ENCODE data around the gene MVP.
"Not testable (repeated sequence)": the region's sequence is repeated elsewhere in the genome, so short reads cannot be mapped to it uniquely, and the experiment has no call there.

Gene MVP

DNA sequence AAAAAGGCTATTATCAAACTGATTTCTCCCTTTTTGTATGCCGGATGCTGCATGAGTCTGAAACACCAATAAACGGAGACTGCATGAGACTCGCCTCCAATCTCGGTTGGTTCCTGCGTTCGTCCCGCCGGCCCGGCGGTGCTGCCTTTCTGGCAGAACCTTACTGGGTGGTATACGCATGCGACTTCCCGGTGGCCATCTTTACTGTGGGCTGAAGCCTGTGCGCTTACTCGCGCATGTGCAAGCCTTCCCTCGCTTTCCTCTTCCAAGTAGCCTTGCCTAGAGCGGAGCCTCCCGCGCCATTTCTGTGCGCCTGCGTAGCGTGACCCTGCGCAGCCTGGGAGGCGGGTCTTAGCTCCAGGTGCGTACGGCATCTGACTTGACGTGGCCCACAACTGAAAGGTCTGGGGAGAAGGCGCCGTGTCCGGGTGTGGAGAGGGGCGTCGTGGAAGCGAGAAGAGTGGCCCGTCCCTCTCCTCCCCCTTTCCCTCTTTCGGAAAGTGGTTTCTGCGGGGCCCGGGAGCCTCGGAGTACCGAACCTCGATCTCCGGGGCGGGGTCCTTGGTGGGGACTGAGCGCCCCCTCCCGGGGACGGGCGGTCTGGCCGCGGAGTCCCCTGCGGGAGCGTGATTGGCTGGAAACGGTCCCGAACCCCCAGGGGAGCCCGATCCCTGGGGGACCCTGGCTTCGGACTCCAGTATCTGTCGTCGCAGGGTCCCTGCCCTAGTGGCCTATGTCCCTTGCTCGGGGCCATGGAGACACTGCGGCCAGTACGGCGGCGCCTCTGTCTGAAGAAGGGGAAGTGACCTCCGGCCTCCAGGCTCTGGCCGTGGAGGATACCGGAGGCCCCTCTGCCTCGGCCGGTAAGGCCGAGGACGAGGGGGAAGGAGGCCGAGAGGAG lies 4.2 kb upstream of the MVP start, which contains the start of gene PAGR1:
Gene PAGR1, plus strand, starts transcription at position 360 of the 901 bp plus-strand sequence. Its CDS starts 374 bp downstream, at position 734.
- peak; percentile 98 to 99 (median 99) for DNase-seq

DNA sequence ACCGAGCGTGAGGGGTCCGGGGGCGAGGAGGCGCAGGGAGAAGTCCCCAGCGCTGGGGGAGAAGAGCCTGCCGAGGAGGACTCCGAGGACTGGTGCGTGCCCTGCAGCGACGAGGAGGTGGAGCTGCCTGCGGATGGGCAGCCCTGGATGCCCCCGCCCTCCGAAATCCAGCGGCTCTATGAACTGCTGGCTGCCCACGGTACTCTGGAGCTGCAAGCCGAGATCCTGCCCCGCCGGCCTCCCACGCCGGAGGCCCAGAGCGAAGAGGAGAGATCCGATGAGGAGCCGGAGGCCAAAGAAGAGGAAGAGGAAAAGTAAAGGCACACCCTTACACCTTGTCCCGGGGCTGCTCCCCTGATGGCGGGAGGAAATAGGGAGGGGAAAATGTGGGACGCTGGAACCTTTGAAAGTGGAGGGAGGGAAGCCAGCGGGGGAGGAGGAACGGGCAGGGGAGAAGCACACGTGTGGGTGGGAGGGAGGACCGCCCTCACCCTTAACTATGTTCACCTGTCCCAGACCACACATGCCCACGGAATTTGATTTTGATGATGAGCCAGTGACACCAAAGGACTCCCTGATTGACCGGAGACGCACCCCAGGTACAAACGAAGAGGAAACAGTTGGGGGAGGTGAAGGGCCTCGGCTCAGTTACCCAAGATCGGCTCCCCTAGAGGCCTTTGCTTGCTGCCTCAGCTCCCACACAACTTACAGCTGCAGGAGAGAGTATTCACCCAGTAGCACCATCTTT lies 3.4 kb upstream of the MVP start:
- peak; percentile 23 to 63 (median 42) for DNase-seq

DNA sequence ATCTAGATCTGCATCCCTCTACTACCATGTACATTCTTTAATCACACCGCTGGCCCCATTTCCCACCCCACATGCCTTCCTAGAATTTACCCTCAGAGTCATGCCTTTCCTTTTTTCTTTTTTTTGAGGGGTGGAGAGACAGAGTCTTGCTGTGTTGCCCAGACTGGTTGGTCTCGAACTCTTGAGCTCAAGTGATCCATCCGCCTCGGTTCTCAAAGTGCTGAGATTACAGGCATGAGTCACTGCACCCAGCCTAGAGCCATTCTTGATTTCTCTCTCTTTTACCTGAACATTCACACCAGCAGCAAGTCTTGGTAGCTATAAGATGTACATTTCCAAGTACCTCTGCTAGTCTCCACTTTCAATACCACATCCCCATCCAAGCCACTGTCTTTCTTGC lies 2.2 kb upstream of the MVP start:
- DNase-seq = no peak

DNA sequence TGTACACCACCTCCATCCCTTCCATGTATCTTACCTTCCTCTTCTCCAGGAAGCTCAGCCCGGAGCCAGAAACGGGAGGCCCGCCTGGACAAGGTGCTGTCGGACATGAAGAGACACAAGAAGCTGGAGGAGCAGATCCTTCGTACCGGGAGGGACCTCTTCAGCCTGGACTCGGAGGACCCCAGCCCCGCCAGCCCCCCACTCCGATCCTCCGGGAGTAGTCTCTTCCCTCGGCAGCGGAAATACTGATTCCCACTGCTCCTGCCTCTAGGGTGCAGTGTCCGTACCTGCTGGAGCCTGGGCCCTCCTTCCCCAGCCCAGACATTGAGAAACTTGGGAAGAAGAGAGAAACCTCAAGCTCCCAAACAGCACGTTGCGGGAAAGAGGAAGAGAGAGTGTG lies 756 bp upstream of the MVP start:
- DNase-seq = no peak

DNA sequence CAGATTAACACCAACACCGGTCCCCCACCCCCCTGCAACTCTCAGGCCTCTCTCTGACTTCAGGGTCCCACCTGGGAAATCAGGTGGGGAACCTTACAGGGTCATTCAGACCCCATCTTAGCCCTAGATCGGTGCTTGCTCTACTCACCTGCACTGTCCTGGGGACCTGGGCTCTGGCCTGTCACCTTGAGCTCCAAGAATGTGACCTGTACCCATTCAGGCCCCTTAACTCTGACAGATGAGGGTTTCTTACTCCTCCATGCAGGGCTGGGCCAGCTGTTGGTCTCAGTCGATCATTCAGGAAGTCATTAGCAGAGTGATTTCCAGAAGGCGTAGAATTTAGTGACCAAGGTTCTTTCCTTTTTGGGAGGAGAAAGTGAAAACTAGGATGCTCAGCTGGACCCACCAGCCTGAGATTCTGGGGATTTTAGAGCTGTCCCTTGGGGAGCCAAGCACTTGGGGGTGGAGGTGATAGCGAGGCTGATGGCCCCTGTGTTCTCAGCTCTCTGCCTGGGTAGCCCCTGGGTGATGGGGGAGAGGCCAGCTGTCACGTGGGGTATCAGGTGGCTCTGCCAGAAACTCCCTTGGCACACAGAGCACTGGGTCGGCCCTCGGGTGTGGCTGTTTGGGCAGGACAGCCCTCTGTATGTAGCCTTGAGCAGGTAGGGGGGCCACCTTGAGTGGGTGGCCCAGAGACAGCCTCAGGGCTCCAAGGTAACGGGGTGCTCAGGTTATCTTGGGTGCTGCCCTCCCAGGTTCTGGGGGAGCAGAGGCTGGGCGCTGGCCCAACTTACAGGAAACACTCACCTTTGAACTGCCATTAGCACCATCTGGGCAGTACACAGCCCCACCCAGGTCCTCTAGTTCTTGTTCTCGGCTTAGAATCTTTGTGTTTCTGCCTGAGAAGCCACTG lies 724 bp downstream of the MVP start:
- DNase-seq = peak in 2 of 6 experiments; percentile 22 to 28

DNA sequence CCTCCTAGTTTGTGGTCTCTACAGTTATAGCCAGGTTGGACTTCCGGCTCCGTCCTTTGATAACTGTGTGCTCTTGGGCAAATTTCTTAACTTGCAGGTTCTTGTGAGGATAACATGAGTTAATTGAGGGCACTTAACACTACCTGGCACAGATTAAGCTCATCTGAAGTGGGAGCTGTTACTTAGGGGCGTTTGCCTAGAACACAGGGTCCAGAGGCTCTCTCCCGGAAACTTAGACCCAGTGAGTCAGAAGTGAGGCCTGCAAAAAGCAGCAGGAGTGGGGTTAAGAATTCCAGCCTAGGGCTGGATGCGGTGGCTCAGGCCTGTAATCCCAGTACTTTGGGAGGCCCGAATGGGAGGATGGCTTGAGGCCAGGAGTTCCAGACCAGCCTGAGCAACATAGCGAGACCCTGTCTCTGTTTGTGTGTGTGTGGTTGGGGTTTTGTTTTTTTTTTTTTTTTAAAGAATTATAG lies 1.4 kb downstream of the MVP start:
- DNase-seq = no peak

DNA sequence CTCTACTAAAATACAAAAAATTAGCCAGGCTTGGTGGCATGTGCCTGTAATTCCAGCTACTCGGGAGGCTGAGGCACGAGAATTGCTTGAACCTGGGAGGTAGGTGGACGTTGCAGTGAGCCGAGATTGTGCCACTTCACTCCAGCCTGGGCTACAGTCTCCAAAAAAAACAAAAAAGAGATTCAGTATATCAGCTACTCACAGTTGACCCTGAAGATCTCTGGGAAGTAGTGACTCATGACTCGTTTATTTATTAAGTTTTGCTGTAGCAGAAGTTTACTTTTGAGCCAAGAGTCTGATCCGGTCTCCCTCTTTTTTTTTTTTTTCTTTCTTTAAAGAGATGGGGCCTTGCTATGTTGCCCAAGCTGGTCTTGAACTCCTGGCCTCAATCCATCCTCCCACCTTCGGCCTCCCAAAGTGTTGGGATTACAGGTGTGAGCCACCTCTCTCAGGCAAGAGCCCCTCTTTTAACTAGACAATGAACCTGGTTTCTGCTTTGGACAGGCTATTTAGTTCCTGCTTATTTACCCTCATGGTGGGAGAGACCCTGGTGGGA lies 4.4 kb downstream of the MVP start:
- no peak for DNase-seq

DNA sequence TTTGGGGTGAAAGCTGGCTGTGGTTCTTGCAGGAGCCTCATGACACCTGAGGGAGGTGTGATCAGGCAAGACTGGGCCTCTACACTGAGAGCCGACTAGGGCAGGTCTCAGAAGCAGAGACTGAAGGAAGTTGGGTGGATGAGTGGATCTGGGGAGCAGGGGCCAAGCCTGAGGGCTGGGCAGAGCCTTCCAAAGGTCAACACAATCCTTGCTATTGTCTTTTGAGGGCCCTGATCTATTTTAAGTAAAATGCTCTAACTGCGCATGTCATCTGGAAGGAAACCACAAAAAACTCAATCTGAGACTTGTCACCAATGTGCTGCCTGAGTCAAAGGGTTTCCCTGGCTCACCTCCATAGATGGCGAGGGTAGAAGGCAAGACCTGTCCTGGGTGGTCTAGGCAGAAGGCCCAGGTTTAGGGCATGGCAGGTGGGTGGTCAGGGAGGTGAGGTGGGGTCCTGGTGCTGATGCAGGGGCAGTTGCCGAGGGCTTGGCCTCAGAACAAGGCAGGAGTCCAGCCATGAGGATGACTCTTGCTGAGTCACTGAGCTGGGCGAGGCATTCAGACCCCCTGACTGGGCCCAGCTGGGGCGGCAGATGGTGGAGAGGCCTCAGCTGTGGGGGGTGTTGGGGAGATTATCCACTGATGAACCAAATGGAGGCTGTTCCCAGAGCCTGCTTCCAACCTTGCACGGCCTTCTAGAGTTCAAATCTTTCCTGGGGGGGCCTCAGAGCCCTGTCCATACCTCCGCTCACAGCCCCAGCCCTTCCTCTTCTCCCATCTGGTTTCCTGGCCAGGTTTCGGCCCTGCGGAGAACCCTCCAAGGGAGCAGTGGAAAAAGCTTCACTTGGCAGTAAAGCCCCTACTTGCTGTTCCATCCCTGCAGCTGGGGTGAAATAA lies 5.1 kb downstream of the MVP start:
- peak in 4 of 6 experiments; percentile 15 to 57 (median 35) for DNase-seq

DNA sequence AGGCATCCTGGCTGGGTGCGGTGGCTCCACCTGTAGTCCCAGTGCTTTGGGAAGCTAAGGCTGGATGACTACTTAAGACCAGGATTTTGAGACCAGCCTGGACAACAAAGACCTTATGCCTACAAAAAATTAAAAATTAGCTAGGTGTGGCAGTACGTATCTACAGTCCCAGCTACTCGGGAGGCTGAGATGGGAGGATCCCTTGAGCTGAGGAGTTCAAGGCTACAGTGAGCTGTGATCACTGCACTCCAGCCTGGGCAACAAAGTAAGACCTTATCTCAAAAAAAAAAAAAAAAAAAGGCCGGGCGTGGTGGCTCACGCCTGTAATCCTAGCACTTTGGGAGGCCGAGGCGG lies 6.1 kb downstream of the MVP start:
- DNase-seq = no peak

DNA sequence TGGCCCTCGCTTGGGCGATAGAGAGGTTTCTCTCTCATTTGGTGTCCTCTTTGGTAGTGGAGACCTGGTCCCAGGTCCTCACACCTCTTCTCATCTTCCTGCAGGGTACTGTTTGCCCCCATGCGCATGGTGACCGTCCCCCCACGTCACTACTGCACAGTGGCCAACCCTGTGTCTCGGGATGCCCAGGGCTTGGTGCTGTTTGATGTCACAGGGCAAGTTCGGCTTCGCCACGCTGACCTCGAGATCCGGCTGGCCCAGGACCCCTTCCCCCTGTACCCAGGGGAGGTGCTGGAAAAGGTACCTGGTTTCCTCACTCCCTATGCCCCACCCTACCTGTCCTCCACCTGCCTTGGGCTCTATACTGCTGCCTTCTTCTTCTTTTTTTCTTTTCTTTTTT lies 10.5 kb downstream of the MVP start:
- no peak for DNase-seq

DNA sequence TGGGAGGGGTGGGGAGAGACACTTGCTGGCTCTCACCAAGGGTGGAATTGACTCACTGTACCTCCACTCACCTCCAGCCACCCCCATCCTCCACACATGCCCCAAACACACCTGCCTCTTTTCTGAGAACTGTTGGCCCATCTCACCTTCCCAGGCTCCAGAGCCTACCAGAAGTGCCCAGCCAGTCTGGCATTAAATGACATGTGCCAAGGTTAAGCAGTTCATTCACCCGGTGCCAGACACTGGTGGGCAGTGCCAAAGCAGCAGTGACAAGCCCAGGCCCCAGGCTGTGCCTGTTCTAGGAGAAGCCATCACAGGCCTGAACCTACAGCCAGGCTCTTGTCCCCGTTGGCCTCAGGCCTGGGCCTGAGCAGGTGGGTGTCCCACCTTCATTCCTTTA lies 11.2 kb downstream of the MVP start:
- no peak for DNase-seq

DNA sequence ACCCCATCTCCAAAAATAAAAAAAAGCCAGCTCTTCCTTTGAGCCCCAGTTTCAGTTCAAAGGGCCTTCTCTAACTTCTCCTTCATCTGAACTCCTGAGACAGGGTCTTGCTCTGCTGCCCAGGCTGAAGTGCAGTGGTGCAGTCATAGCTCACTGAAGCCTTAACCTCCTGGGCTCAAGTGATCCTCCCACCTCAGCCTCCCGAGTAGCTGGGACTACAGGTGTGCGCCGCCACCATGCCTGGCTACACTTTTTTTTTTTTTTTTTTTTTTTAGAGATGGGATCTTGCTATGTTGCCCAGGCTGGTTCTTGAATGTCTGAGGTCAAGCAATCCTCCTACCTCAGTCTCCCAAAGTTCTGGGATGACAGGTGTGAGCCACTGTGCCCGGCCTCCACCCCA lies 13.0 kb downstream of the MVP start:
- DNase-seq = not testable (repeated sequence)

DNA sequence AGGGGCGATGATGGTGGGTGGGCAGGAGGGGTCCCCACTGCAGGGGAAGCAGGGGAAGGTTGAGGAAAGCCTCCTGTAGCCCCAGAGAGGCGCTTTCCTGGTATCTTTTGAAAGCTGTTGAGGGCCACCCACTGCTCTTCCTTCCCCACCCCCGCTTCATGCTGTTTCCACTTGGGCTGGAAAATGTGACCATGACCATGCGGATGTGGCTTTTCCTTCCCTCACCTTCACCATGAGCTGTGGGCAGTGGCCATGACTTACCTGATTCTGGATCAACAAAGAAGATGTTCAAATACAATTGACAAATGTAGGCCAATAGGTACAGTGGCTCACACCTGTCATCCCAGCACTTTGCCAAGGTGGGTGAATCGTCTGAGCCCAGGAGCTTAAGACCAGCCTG lies 13.8 kb downstream of the MVP start:
- no peak for DNase-seq

DNA sequence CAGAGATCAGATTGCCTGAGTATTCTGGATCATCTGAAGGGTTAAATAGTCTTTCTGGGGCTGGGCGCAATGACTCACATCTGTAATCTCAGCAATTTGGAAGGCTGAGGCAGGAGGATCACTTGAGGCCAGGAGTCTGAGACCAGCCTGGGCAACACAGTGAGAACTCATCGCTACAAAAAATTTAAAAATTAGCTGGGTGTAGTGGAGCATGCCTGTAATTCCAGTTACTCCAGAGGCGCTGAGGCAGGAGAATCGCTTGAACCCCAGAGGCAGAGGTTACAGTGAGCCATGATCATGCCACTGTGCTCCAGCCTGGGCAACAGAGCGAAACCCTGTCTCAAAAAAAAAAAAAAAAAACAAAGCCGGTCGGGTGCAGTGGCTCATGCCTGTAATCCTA lies 15.7 kb downstream of the MVP start:
- DNase-seq = no peak

DNA sequence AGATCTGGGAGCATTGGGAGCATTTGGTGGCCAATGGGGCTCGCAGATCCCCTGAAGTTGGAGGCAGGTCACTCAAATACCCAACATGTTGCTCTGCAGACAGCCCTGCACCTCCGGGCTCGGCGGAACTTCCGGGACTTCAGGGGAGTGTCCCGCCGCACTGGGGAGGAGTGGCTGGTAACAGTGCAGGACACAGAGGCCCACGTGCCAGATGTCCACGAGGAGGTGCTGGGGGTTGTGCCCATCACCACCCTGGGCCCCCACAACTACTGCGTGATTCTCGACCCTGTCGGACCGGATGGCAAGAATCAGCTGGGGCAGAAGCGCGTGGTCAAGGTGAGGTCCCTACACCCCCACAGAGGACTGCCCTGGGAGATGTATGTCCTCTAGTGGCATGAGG lies 16.4 kb downstream of the MVP start:
- no peak for DNase-seq

DNA sequence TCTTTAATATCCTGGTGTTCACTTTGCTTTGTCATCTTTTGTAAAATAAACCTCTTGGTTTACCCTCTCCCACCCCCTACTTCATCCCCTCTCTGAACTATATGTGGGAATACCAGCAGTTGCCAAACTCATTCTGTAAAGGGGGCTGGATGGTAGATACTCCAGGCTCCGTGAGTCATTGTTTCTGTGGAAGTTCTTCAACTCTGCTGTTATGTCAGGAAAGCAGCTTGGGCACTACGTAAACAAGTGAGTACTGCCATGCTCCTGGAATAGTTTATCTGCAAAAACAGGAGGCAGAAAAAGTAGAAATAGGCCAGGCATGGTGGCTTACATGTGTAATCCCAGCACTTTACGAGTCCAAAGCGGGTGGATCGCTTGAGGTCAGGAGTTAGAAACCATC lies 17.6 kb downstream of the MVP start:
- no peak for DNase-seq

DNA sequence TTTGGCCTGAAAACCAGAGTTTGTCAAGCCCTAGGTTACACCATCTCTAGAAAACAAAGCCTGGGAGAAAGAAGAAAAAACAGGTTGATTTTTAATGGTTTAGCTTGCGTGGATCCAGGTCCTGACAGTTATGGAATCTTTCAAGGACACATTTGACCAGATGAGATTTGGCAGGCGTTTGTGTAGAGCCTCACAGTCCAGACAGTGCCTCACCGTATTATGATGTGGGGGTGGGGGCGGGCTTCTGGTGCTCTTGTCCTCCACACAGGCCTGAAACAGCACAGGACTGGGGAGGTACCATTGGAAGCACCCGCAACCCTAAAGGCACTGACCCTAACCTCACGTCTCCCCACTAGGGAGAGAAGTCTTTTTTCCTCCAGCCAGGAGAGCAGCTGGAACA lies 19.6 kb downstream of the MVP start:
- no peak for DNase-seq

DNA sequence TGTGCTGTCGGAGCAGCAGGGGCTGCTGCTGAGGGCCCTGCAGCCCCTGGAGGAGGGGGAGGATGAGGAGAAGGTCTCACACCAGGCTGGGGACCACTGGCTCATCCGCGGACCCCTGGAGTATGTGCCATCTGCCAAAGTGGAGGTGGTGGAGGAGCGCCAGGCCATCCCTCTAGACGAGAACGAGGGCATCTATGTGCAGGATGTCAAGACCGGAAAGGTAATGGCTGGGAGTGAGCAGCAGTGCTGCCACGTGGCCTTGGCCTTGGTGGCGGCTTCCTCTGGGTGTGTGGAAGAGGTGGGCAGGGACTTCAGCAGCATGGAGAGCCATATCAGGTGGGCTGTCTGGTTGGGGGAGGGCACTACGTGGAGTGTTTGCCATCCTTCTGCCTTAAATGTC lies 20.0 kb downstream of the MVP start:
- no peak for DNase-seq

DNA sequence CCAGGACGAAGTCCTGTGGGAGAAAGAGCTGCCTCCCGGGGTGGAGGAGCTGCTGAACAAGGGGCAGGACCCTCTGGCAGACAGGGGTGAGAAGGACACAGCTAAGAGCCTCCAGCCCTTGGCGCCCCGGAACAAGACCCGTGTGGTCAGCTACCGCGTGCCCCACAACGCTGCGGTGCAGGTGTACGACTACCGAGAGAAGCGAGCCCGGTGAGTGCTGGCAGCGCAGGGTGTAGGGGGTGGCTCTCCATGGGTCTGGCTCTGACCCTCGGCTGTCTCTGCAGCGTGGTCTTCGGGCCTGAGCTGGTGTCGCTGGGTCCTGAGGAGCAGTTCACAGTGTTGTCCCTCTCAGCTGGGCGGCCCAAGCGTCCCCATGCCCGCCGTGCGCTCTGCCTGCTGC lies 21.4 kb downstream of the MVP start:
- no peak for DNase-seq

DNA sequence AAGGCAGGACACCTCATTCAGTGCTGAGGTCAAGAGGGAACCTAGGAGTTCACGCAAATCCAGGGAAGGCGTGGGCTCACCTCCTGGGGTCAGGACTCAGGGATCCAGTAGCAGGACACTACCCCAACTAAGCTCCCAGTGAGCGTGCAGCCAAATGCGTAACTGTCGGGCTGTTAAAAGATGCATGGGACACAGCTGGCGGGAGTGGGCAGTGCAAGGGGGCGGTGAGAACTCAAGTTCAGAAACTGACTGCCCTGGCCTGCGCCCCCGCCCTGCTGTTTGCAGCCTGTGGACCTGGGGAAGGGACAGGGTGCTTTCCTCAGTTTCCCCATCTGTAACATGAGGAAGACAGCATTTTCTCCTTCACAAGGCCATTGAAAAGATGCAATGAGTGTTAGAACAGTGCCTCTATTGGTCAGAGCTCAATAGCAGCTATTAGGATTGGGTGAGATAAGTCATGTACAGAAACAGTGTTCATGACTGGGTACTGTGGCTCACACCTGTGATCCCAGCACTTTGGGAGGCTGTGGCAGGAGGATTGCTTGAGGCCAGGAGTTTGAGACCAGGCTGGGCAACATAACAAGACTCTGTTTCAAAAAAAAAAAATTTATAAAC lies 22.6 kb downstream of the MVP start:
- no peak for DNase-seq

DNA sequence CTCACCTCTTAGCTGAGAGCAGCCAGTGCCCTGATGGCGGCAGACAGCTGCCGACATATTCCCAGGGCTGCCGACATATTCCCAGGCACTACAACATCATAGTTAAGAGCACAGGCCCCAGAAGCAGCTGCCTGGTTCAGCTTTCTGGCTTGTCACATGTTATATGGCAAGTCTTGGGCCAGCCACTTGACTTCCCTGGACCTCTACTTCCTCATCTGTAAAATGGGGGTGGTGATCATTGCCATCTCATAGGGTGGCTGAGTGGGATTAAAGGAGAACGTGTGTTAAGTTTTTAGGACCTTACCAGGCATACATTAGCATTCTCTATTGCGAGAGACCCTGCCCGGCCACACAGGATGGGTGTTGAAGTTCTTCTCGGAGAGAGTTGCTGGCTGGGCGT lies 23.7 kb downstream of the MVP start:
- DNase-seq = no peak

Data from stimulated activated naive CD4-positive, alpha-beta T cell (primary cell).